GM23248 (cell line): ENCODE data around the gene MRLN.

Experiments
- EZH2 ChIP-seq: fragments of 200-600 bp; sonication (generic); IDR thresholded peaks from 2 replicates; pipeline ENCODE4 v1.6.1; 2018; ENCODE audit warnings: antibody characterized with exemption, mild to moderate bottlenecking; ENCODE audit not compliant: insufficient read depth, poor library complexity, severe bottlenecking
- EZH2phosphoT487 ChIP-seq: fragments of 200-600 bp; sonication (generic); IDR thresholded peaks from 2 replicates; pipeline ENCODE4 v1.6.1; 2018; ENCODE audit warnings: antibody characterized with exemption, moderate library complexity, mild to moderate bottlenecking, low read depth; ENCODE audit not compliant: insufficient read depth

DNA sequence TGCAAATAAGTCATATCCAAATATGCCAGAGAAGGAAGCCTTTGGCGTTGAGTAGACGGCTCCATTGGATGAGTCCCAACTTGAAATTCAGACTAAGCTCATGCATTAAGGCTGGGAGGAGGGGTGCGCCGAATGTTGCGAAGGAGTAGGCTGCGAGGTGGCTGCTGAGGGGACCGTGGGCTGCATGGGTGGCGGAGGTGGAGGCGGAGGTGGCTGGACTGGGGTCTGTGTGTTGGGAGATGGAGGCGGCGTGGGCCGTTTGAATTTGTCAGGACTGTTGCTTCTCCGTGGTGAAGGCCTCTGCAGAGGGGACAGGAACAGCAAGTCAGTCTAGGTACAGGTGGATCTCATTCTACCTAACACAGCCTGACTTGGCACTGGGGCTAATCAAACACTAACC, 39.6 kb upstream of the MRLN start:
- no peak for TF ChIP-seq EZH2
- no peak for TF ChIP-seq EZH2phosphoT487
